HFF-Myc (cell line): Measurements from ENCODE around the gene PRG3.
"Not testable (repeated sequence)": the region's sequence is repeated elsewhere in the genome, so short reads cannot be mapped to it uniquely, and the experiment has no call there.

Experiments used
- DNase-seq: peaks from one replicate; pipeline ENCODE4 v3.0.0-alpha.2; 2011; ENCODE audit warnings: low read depth; ENCODE audit errors: extremely low read depth
- H3K4me3 ChIP-seq: replicated peaks from 2 replicates; pipeline ENCODE4 v1.5.1; 2011; ENCODE audit warnings: low read depth, mild to moderate bottlenecking, control low read depth, low read length
- TF ChIP-seq, protein P1 (sequence below): IDR thresholded peaks from 2 replicates; pipeline ENCODE4 v1.5.1; 2012; ENCODE audit warnings: mild to moderate bottlenecking, low read depth, low read length, control low read depth; ENCODE audit errors: missing control alignments

The PRG3 gene

DNA sequence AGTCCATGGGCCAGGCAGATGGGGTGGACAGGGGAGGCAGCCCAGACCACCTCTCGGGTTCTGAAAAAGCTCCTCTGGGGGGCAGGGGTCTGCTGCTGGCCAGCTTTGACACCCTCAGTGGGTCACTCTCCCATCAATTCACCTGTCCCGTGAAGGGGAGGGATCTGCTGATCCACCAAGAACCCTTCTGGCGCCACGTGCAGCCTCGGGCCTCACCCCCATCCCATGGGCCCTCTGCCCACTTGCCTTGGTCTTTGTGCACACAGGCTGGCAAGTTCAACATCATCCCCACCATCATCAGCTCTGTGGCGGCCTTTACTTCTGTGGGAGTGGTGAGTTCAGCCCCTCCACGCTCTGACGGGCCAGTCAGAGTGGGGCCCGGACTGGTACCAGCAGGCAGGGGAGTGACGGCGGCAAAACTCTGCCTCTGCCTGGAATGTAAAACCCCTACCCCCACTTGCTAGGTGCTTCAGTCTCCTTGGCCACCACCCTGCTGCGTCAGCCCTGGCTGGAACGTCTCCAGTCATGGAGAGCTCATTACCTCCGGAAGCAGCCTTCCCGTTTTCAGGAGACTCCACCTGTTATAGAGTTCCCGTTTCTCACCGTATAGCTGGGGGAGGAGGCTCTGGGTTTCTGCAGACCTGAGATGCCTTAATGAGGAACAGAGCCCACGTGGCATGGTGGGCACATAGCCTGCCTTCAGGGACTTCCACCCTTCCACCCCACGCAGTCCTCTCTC lies 12.7 kb downstream of the PRG3 start:
- no peak overlapping the region for H3K4me3 ChIP-seq
- TF ChIP-seq, protein P1, sequence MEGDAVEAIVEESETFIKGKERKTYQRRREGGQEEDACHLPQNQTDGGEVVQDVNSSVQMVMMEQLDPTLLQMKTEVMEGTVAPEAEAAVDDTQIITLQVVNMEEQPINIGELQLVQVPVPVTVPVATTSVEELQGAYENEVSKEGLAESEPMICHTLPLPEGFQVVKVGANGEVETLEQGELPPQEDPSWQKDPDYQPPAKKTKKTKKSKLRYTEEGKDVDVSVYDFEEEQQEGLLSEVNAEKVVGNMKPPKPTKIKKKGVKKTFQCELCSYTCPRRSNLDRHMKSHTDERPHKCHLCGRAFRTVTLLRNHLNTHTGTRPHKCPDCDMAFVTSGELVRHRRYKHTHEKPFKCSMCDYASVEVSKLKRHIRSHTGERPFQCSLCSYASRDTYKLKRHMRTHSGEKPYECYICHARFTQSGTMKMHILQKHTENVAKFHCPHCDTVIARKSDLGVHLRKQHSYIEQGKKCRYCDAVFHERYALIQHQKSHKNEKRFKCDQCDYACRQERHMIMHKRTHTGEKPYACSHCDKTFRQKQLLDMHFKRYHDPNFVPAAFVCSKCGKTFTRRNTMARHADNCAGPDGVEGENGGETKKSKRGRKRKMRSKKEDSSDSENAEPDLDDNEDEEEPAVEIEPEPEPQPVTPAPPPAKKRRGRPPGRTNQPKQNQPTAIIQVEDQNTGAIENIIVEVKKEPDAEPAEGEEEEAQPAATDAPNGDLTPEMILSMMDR, result no peak
- DNase-seq, result no peak

DNA sequence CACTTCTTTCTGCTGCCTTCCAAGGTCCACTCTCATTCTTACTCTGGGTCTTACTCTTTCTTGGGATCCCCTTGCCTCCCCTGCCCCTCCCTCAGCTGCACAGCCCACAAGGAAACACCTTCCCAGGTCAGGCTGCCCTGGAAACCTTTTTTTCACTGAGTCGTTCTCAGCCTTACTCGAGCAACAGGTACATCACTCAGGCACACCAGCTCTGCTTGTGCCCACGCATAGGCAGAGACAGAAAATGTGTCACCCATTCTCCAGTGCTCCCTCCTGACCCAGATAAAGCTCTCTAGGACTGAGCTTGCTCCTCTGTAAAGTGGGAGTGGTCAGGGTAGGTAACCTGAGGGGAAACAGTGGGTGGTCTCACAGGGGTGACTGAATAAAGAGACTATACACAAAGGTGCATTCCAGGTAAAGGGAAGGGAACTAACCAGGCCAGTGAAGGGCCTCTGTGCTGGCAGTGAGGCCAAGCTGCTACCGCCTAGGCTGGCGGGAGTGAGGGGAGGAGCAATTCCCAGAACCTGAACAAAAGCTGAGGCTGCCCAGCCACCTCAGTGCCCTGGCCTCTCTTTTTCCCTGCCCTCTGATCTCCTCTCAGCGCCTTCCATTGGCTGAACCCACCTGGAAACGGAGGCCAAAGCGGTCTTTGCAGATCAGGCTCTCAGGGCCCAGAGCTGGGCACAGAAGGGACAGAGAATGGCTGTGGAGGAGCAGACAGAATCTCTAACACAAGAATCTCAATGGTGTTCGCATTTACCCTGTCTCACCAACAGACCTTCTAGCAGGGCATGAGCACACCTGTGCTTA lies 15.9 kb downstream of the PRG3 start:
- DNase-seq, result no peak
- H3K4me3 ChIP-seq, result no peak overlapping the region
- TF ChIP-seq, protein P1, result no peak

DNA sequence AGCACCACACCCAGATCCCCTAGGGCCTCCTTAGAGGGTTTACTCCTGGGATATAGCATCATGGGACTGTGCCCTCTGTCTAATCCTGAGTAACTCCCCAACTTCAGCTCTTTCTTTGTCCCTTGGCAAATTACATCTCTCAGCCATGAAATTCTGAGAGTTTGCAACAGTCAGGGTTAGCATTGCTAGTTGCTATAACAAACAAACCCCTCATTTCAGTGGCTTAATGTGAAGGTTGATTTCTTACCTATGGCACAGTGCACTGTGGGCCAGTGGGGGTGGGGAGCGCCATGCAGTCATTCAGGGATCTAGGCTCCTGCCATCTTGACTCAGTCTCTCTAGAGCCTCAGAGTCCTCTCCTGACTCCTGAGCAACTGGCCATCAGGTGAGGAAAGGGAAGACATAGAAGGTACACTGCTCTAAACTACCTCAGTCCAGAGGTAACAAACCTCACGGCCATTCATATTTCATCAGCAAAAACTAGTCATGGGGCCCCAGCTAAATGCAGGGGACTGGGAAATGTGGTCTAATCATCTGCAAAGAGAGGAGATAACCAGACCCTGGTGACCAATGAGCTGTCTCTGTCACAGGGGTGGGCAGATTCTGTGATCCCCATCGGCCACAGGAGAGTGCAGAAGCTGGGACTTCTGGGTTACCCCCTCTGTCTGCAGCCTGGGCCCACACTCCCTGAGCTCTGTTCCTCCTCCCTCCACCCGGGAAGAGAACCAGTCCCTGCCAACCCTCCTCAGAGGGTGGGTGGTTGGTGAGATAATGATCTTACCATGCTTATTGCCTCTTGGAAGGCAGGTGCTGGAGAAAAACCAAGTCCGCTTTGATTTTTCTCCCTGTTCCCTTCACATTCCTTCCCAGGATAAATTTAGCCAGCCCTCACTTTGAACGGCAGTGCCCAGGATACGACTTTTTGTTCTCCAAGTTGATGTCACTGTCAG lies 17.5 kb downstream of the PRG3 start:
- H3K4me3 ChIP-seq, result no peak overlapping the region
- no peak for DNase-seq
- TF ChIP-seq, protein P1, result no peak

DNA sequence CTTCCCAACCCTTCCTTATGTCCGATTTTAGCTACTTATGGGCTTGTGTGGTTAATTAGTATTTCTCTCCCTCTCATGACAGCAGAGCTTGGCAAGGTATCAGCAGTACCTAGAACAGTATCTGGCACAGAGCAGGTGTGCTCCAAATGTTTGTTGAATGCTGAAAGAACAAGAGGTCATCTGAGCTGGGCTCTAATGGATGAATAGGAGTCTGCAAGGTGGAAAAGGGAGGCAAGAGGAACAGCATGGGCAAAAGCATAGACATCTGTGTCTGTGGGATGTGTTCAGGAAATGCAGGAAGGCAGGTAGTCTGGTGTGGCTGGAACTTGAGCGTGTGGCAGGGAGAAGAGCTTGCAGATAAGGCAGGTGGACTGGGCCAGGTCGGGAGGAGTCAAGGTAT lies 19.0 kb downstream of the PRG3 start:
- no peak for DNase-seq
- TF ChIP-seq, protein P1, result no peak
- no peak overlapping the region for H3K4me3 ChIP-seq

DNA sequence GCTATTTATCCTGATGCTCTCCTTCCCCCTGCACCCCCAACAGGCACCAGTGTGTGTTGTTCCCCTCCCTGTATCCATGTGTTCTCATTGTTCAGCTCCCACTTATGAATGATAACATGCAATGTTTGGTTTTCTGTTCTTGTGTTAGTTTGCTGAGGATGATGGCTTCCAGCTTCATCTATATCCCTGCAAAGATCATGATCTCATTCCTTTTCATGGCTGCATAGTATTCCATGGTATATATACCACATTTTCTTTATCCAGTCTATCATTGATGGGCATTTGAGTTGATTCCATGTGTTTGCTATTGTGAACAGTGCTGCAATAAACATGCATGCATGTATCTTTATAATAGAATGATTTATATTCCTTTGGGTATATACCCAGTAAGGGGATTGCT lies 19.5 kb downstream of the PRG3 start:
- not testable (repeated sequence) for H3K4me3 ChIP-seq, DNase-seq

DNA sequence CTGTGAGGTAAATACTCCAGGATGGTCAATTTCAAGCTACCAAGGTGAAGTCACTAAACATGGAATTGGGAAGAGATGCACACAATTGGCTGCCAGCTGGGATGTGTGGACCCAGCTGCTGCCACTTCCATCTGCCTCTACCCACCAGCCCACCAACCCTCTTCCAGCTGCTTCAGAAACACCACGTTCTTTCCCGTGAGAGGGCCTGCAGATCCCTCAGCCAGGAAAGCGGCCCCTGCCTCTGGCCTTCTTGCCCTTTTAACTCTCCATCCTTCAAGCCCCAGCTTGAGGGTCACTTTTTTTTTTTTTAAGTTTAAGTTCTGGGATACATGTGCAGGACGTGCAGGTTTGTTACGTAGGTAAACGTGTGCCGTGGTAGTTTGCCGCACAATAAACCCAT lies 20.0 kb downstream of the PRG3 start:
- DNase-seq, result no peak
- no peak overlapping the region for H3K4me3 ChIP-seq
- TF ChIP-seq, protein P1, result no peak
